Mononuclear cell (primary cell): ENCODE measurements around the gene RCAN2. TPM values are rescaled to one million over a fixed set of nuclear protein-coding genes. Genes with fewer than 3 reads are reported as not detected.
"Not testable (repeated sequence)": the region's sequence is repeated elsewhere in the genome, so short reads cannot be mapped to it uniquely, and the experiment has no call there.

Experiments used
- H3K27me3 ChIP-seq: 2 replicates; pipeline ENCODE4 v1.6.0; 2011; ENCODE audit warnings: low read length, control low read depth; ENCODE audit not compliant: insufficient read depth
- H3K4me1 ChIP-seq: 2 replicates; pipeline ENCODE4 v1.5.1; 2011; ENCODE audit warnings: mild to moderate bottlenecking, low read length, control low read depth; ENCODE audit not compliant: insufficient read depth
- H3K4me3 ChIP-seq: 2 replicates; pipeline ENCODE4 v1.5.1; 2011; ENCODE audit warnings: mild to moderate bottlenecking, low read length, moderate library complexity
- H3K9me3 ChIP-seq: 2 replicates; pipeline ENCODE4 v1.5.1; 2011; ENCODE audit warnings: low read depth, mild to moderate bottlenecking, control low read depth, low read length
- total RNA-seq: library from RNA; depleted of rRNA; stranded (reverse); fragments of >200 nt; gene quantifications from one replicate; pipeline ENCODE4 v1.2.3, GENCODE V29; 2012

The RCAN2 gene
- total RNA-seq, 1 donor = not detected

GRCh38 chr6:46437671-46438221 lies 53.5 kb downstream of the RCAN2 start:
- no peaks in the 10 kb centered on the region for H3K4me1 ChIP-seq
- H3K27me3 ChIP-seq = no peaks in the 10 kb centered on the region
- H3K9me3 ChIP-seq = no peaks in the 10 kb centered on the region
- H3K4me3 ChIP-seq = no peak overlapping the region

GRCh38 chr6:46422619-46423018 lies 68.6 kb downstream of the RCAN2 start:
- Histone ChIP-seq H3K9me3 (no peaks in the 10 kb centered on the region), H3K4me3 (no peak overlapping the region), H3K27me3 (no peaks in the 10 kb centered on the region), H3K4me1 (no peaks in the 10 kb centered on the region)

GRCh38 chr6:46421939-46422338 lies 69.3 kb downstream of the RCAN2 start:
- Histone ChIP-seq H3K4me1 (no peaks in the 10 kb centered on the region), H3K4me3 (no peak overlapping the region), H3K27me3 (no peaks in the 10 kb centered on the region), H3K9me3 (no peaks in the 10 kb centered on the region)

GRCh38 chr6:46420921-46421638 lies 70.2 kb downstream of the RCAN2 start:
- Histone ChIP-seq H3K9me3 (no peaks in the 10 kb centered on the region), H3K4me3 (no peak overlapping the region), H3K27me3 (no peaks in the 10 kb centered on the region), H3K4me1 (no peaks in the 10 kb centered on the region)

DNA sequence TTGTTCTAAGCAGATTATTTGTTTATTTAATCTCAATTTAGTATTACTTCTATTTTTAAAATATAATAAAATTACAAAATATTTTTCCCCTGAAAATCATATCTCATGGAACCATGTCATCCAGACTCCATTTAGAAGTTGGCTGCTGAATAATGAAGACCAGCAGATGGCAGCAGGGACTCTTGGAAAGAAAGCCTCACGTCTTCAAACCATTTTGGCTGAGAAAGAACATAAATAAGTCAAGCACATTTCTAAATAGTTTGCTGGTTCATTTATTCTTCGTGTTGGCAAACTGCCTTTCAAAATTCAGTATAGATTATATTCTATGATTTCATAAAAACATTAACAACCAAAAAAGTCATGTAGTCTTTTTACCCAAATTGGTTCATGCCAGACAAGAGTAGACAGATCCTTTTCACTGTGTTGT lies 71.7 kb downstream of the RCAN2 start:
- Histone ChIP-seq H3K27me3 (no peaks in the 10 kb centered on the region), H3K9me3 (no peaks in the 10 kb centered on the region), H3K4me3 (no peak overlapping the region), H3K4me1 (no peaks in the 10 kb centered on the region)

DNA sequence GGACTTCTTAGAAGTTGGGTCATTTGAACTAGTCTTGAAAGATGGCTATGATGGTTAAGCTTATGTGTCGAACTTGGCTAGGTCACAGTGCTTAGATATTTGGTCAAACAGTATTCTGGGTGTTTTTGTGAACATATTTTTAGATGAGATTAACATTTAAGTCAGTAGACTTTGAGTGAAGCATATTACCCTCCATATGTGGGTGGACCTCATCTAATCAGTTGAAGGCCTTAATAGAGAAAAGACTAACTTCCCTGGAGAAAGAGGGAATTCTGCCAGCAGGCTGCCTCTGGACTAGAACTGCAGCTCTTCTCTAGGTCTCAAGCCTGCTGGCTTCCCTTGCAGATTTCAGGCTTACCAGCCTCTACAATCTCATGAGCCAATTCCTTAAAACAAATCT lies 76.9 kb downstream of the RCAN2 start:
- no peak overlapping the region for H3K4me3 ChIP-seq
- no peaks in the 10 kb centered on the region for H3K27me3 ChIP-seq
- no peaks in the 10 kb centered on the region for H3K4me1 ChIP-seq
- H3K9me3 ChIP-seq = no peaks in the 10 kb centered on the region

DNA sequence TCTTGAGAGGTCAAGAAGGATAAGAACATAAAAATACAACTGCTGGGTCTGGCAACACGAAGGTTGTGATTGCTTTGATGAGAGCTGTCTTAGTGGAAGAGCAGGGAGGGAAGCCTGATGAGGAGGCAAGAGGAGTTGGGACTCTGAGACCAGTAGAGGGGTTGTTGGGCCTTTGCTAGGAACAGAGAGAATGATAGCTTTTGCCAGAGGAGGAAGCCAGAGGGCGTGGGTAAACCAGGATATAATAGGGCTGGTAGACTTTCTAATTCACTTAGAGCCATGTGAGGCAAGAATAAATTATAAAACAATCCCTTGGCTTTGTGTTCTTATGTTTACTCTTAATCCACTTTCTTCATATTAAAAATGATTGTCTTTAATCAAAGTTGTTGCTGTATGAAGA lies 78.6 kb downstream of the RCAN2 start:
- Histone ChIP-seq H3K9me3 (no peaks in the 10 kb centered on the region), H3K4me1 (no peaks in the 10 kb centered on the region), H3K27me3 (no peaks in the 10 kb centered on the region), H3K4me3 (no peak overlapping the region)

DNA sequence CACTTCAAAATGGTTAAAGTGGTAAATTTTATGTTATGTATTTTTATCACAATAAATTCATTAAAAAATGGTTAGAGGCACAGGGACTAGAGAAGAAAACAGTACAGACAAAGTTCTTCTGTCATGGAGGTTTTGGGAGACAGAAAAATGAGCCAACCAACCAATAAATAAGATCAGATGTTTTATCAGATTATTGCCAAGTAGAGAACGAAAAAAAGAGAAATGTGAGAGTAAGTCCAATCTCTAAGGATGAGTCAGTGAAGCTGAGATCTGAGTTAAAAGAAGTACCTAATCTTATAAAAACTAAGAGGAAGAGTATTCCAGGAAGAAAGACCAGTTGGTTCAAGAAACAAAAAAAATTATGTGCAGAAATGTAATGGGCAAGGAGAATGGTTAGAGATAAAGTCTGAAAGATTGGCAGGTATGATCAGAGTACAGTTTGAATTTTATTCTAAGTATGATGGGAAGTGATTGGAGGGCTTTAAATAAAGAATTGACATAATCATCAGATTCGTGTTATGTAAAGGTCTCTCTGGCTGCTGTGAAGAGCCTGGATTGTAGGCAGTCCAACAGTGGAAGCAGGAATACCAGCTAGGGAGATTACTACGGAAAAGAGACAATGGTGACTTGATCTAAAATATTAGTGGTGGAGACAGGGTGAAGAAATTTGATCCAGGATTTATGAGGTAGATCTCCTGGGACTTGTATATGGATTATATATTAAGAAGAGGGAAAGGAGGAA lies 79.6 kb downstream of the RCAN2 start:
- H3K9me3 ChIP-seq = no peaks in the 10 kb centered on the region

DNA sequence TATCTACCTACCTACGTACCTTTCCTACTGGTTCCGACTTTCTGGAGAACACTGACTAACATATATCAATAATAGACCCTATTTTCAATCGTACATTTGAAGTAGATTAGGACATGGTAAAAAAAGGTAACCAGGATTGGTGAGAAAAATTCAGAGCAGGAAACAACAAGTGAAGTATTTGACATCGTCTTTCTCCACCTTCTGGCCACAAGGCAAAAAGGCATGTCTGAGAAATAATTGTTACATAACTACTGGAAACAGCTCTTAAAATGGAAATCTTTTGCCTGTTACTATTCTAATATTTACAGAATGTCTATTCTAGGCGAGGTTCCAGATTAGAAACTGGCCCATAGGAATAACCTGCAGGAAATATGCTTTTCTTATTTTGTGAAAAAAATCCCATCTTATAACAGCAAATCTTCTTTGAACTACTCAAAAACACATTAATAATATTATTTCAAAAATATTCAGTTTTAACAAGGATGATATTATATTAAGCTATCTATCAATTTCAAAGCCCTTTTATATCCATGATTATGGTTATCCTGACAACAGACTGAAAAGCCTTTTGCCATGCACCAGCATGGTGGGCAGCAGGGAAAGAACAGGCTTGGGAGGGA lies 80.8 kb downstream of the RCAN2 start:
- no peaks in the 10 kb centered on the region for H3K27me3 ChIP-seq
- no peaks in the 10 kb centered on the region for H3K9me3 ChIP-seq
- H3K4me1 ChIP-seq = no peaks in the 10 kb centered on the region
- no peak overlapping the region for H3K4me3 ChIP-seq

More for the DNA sequence above, 79.6 kb downstream of the RCAN2 start:
- Histone ChIP-seq H3K4me1 (no peaks in the 10 kb centered on the region), H3K4me3 (no peak overlapping the region), H3K27me3 (no peaks in the 10 kb centered on the region)

GRCh38 chr6:46407776-46408530 lies 83.3 kb downstream of the RCAN2 start:
- Histone ChIP-seq H3K9me3 (no peaks in the 10 kb centered on the region), H3K4me3 (no peak overlapping the region), H3K27me3 (no peaks in the 10 kb centered on the region), H3K4me1 (no peaks in the 10 kb centered on the region)

GRCh38 chr6:46407246-46407645 lies 84.0 kb downstream of the RCAN2 start:
- no peaks in the 10 kb centered on the region for H3K27me3 ChIP-seq
- no peak overlapping the region for H3K4me3 ChIP-seq
- H3K9me3 ChIP-seq = no peaks in the 10 kb centered on the region
- no peaks in the 10 kb centered on the region for H3K4me1 ChIP-seq

- not testable (repeated sequence) for H3K9me3 ChIP-seq, H3K4me3 ChIP-seq, H3K27me3 ChIP-seq, H3K4me1 ChIP-seq
These were observed 85.5 kb downstream of the RCAN2 start for GRCh38 chr6:46405620-46406180.

DNA sequence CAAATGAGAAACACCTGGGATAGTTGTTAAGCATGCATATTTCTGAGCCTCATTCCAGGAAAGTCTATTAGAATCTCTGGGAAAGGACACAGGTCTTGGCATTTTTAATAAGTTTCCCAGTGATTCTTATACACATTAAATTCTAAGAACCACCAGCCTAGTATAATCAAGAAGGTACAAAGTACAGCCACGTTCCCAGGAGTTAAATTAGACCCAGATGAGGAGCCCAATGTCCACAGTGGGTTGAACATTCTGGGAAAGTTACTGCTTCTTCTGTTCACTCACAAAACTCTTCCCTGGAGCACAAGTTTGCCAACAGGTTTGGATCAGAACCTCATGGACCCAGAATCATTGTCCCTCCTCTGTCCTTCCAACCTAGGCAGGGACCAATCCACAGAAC lies 90.4 kb downstream of the RCAN2 start:
- no peak overlapping the region for H3K4me3 ChIP-seq
- H3K9me3 ChIP-seq = no peaks in the 10 kb centered on the region
- H3K27me3 ChIP-seq = peaks cover 6% of the 10 kb centered on the region
- no peaks in the 10 kb centered on the region for H3K4me1 ChIP-seq

- Histone ChIP-seq H3K4me1 (no peaks in the 10 kb centered on the region), H3K27me3 (peaks cover 6% of the 10 kb centered on the region), H3K9me3 (no peaks in the 10 kb centered on the region), H3K4me3 (no peak overlapping the region)
These were observed 95.7 kb downstream of the RCAN2 start for GRCh38 chr6:46395530-46395929.
